Suprapubic skin (tissue), 4 donors: ENCODE results near the gene MYMK.

Experiments
- POLR2A ChIP-seq, 2 donors: fragments of 450-650 bp; IDR thresholded peaks; one replicate each; pipeline ENCODE4 v1.6.1; 2017; ENCODE audit warnings: antibody characterized with exemption in 2 of 2, mild to moderate bottlenecking in 2 of 2, moderate library complexity in 2 of 2
- POLR2AphosphoS5 ChIP-seq, 3 donors: sonication (generic); formaldehyde crosslinking; IDR thresholded peaks; one replicate each; pipeline ENCODE4 v1.6.1; 2017; ENCODE audit warnings: antibody characterized with exemption in 3 of 3
- TF ChIP-seq, protein P1 (sequence below), 2 donors: fragments of 200-600 bp in 1 of 2; fragments of 450-650 bp in 1 of 2; sonication (generic) in 1 of 2; IDR thresholded peaks; one replicate each; pipeline ENCODE4 v1.5.1; 2016 to 2019; ENCODE audit warnings: antibody characterized with exemption in 2 of 2, mild to moderate bottlenecking in 1 of 2, moderate library complexity in 1 of 2

GRCh38 chr9:133517711-133518110 is 7.0 kb downstream of the MYMK start:
- TF ChIP-seq, protein P1, sequence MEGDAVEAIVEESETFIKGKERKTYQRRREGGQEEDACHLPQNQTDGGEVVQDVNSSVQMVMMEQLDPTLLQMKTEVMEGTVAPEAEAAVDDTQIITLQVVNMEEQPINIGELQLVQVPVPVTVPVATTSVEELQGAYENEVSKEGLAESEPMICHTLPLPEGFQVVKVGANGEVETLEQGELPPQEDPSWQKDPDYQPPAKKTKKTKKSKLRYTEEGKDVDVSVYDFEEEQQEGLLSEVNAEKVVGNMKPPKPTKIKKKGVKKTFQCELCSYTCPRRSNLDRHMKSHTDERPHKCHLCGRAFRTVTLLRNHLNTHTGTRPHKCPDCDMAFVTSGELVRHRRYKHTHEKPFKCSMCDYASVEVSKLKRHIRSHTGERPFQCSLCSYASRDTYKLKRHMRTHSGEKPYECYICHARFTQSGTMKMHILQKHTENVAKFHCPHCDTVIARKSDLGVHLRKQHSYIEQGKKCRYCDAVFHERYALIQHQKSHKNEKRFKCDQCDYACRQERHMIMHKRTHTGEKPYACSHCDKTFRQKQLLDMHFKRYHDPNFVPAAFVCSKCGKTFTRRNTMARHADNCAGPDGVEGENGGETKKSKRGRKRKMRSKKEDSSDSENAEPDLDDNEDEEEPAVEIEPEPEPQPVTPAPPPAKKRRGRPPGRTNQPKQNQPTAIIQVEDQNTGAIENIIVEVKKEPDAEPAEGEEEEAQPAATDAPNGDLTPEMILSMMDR (IDR thresholded peaks at IDR 0.05) = no peak
- TF ChIP-seq POLR2A (IDR thresholded peaks at IDR 0.05) = no peak
- TF ChIP-seq POLR2AphosphoS5 (IDR thresholded peaks at IDR 0.05) = no peak
